Activated naive CD8-positive, alpha-beta T cell treated with anti-CD3 and anti-CD28 coated beads, Interleukin-2, amount 50 U/mL, for 16 hours (primary cell): Measurements from ENCODE around the gene DISC1.

ENCODE experiments used
- DNase-seq: peaks from one replicate; pipeline ENCODE4 v3.0.0-alpha.2; 2020; ENCODE audit warnings: low read depth, low spot score

DISC1 gene

GRCh38 chr1:231986631-231987336, 360.2 kb downstream of the DISC1 start:
- no peak for DNase-seq

GRCh38 chr1:231990388-231990787, 363.8 kb downstream of the DISC1 start:
- no peak for DNase-seq

GRCh38 chr1:231991231-231991630, 364.6 kb downstream of the DISC1 start:
- DNase-seq = no peak

- no peak for DNase-seq
Measured at GRCh38 chr1:231993968-231994455, 367.4 kb downstream of the DISC1 start.

GRCh38 chr1:231998791-231999190, 372.2 kb downstream of the DISC1 start:
- DNase-seq = no peak

- no peak for DNase-seq
Measured at GRCh38 chr1:232005300-232005699, 378.7 kb downstream of the DISC1 start.

GRCh38 chr1:232009741-232010140, 383.2 kb downstream of the DISC1 start:
- no peak for DNase-seq

GRCh38 chr1:232011961-232012360, 385.4 kb downstream of the DISC1 start:
- DNase-seq = no peak

GRCh38 chr1:232012773-232013386, 386.3 kb downstream of the DISC1 start:
- no peak for DNase-seq

- DNase-seq = no peak
Measured at GRCh38 chr1:232014941-232015340, 388.4 kb downstream of the DISC1 start.

- DNase-seq = no peak
Measured at GRCh38 chr1:232016616-232017015, 390.0 kb downstream of the DISC1 start.

GRCh38 chr1:232017057-232017456, 390.5 kb downstream of the DISC1 start:
- no peak for DNase-seq

- DNase-seq = no peak
Measured at GRCh38 chr1:232017759-232018158, 391.2 kb downstream of the DISC1 start.

- no peak for DNase-seq
Measured at GRCh38 chr1:232018231-232019025, 391.8 kb downstream of the DISC1 start.

- DNase-seq = no peak
Measured at GRCh38 chr1:232019026-232019340, 392.4 kb downstream of the DISC1 start.

- no peak for DNase-seq
Measured at GRCh38 chr1:232020352-232020751, 393.8 kb downstream of the DISC1 start.

GRCh38 chr1:232029315-232029714, 402.7 kb downstream of the DISC1 start:
- DNase-seq = no peak

- no peak for DNase-seq
Measured at GRCh38 chr1:232031156-232031555, 404.6 kb downstream of the DISC1 start.

- DNase-seq = no peak
Measured at GRCh38 chr1:232033285-232033684, 406.7 kb downstream of the DISC1 start.

GRCh38 chr1:232034556-232034955, 408.0 kb downstream of the DISC1 start:
- no peak for DNase-seq

GRCh38 chr1:232036181-232036933, 409.8 kb downstream of the DISC1 start:
- no peak for DNase-seq
